SKM-1 treated with dmso at 0.1 percent for 144 hours (cell line): Measurements from ENCODE around the gene SRGAP2C.
"Not testable (repeated sequence)": the region's sequence is repeated elsewhere in the genome, so short reads cannot be mapped to it uniquely, and the experiment has no call there.

Experiments used
- DNase-seq: peaks from one replicate; lab custom pipeline; 2025; ENCODE audit not compliant: unreplicated experiment; lab: John Stamatoyannopoulos, UW

Gene SRGAP2C

DNA sequence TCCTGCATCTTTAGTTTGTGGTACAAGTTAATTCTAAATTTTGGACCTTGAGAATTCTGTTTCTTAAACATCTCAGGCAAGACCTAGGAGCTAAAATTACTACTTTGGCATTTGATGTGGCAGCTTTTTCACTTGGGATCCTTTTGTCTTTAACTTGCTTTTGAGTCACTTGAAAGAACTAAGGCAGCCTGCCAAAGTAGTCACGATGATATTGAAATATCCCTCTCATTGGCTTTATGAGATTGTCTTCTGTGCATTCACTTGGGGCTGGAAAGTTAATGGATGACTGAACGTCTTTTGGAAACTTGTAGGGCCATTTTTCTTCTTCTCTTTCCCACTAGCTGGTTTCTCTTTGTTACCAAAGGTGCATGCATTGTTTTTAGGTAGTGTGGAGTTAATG is 90.7 kb downstream of the SRGAP2C start:
- DNase-seq: not testable (repeated sequence)

DNA sequence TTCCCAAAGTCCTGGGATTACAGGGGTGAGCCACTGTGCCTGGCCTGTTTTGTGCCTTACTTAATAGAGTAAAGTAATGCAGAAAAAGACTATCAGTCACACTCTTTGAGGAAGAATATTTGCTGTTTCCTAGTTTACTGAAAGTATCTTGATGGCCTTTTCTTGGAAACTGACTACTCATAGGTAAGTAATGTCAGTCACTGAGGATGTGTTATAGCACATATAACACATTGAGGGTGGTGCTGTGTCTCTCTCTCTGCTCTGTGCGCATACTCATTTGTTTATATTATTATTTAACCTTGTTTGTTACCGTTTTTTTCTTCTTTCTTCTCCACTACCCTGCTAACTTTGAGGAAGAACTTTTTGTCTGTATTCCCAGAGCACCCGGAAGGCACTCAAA is 93.4 kb downstream of the SRGAP2C start:
- not testable (repeated sequence) for DNase-seq

DNA sequence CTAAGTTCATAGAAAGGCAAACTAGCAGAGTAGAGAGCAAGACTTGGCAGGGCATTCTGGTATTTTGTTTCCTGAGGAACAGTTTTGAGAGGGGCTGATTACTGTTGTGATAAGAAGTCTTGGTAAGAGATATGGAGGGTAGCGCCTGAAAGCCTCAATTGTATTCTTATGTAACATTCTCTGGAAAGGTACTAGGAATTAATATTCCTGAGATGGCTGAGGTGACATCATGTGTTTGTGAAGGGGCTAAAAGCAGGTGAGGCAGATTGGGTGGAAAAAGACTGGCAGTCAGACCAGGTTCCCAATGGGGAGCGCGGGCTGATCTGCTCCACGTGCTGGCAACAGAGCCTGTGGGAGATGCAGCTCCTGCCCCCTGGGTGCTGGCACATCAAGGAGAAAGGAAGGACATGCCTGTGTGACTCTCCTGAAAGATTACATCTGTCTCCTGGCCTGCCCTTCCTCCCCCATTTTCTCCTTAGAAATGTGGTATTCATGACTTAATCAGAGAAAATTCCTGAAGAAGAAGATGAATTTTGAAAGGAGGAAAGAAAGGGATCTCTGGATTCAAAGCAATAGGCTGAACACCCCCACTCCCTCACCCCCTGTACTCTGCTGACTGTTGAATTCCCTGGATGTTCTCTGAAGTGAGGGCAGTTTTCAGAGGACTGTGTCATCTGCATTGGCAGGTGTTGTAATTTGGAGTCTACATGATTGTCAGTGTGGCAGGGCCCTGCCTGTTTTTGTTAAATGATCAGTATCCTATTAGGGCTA is 94.2 kb downstream of the SRGAP2C start:
- not testable (repeated sequence) for DNase-seq

DNA sequence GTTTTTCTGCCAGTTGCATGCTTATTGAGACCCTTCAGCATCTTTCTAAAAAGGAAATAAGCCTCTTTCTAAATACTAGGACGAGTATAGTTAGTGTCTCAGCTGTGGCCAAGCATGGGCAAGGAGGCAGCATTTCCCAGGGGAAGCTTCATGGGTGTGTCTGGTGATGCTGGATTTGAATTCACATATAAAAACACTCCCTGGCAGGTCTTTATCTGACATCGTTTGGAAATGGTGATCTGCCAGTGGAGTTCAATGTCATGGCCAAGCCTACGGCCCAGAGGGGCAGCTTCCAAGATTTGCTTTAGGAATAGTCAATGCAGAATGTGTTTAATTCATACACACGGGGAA is 94.7 kb downstream of the SRGAP2C start:
- not testable (repeated sequence) for DNase-seq

DNA sequence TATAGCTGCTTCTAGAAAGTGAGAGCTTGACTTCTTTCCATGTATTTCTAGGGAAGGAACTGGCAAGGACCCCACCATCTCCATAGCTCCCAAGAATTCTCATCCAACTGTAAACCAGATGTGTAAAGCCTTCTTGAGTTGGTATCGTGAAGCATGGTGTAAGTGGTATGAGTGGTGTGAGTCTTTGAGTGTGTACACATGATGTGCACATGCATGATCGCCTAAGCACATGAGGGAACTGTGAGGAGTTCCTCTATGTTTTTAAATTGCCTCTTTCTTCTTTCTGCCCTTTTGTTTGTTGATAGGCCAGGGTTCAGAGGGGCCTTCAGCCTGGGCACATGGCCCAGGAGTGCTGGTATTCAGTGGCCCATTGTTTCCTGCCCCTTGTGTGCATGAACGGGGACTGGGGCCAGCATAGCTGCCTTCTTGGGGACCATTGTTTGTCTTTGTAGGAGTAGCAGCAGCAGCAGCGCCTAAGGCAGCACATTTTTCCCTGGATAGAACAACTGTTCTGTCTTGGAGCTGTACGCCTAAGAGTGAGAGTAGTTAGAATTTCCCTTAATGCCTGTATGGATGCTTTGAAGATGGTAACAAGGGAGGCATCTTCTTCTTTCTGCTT is 96.0 kb downstream of the SRGAP2C start:
- DNase-seq: not testable (repeated sequence)

DNA sequence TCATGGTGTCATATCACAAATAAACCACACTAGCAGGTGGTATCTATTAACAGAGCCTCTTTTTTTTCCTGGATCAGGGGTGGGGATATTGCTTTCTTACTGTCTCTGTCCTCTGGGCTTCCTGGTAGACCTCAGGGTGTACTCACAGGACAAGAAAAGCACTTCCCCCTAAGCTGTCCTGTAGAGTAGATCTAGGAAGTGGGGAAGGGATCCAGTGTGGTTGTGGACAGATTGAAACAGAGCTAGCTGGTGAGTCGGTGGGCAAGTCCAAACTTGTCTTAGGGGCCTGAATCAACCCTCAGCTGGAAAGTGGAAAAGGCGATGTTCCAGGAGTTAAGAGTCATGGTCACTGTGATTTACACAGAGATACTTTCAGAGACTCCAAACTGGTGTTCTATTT is 96.7 kb downstream of the SRGAP2C start:
- not testable (repeated sequence) for DNase-seq

DNA sequence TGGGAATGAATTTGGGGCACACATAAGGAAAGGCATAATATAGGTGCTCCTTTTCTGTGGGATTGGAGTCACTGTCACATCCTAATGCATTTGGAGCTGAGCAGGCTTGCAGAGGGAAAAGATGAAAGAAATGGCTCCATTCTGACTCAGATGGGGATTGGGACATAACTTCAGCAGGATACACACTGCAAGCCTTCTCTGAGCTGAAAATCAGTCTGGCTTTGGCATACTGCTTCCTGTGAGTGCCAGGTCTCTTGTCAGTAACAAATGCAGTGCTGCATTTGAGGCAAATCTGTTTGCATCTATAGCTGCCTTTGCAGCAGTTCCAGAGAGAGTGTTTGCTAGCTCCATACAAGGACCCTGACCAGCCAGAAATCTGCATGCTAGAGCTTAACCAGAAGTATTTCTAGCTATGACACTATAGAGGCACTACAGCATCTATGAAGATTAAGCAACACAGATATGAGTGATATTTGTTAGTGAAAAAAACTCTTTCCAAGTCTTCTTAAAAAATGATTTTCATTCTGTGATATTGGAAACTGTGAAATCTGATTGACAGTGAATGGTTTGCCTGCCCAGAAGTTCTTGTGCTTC is 98.9 kb downstream of the SRGAP2C start:
- DNase-seq: not testable (repeated sequence)

DNA sequence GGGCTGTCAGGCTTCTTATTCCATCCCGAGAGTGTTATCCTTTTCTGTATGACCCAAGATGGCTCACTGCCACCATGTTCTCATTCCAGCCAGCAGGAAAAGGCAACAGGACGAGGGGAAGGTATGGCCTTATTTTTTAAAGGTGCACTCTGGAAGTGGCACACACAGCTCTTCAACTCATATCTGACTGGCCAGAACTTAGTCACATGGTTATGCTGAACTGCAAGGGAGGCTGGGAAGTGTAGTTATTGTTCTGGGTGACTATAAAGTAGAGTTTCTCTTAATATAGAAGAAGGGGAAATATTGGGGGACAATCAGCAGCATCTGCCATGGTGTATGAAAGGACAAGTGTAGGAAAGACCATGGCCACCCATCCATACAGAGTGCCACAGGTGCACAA is 107.8 kb downstream of the SRGAP2C start:
- not testable (repeated sequence) for DNase-seq

DNA sequence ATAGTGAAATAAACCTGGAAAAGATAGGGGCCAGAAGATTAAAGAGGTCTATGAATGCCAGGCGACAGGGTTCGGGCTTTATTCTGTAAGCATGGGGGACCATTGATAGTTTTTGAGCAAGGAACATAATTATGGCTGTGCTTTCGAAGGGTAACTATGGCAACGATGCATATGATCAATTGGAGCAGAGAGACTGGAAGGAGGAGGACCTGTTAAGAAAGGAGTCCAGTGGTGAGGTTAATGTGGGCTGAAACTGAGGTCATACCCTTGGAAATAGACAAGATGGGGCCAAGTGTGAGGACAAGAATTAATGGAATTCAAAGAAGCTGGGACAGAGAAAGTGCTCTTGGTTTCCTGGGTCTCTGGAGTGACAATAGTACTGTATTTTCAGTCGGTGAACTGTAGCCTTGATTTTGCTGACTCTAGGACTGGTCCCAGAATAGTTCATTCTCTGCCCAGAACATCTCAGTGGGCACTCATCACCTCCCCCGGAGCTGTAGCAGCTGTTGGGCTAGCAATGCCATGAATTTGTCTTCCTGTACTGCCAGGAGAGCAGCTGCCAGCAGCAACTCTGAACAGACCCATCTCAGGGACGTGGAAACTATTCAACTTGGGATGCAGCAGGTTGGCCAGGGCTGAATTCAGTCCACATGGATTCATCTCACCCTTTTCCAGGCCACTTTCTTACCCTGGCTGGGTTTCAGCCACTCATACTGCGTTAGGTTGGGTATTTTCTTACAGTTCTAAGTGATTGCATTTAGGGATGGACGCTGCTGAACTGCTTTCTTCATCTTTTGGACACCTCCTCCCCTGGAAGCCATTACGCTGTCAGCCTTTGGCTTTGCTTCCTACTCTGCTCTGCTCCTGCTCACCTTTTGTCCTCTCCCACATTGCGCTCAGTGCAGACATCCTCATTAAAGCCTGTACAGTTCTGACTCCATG is 108.8 kb downstream of the SRGAP2C start:
- not testable (repeated sequence) for DNase-seq

DNA sequence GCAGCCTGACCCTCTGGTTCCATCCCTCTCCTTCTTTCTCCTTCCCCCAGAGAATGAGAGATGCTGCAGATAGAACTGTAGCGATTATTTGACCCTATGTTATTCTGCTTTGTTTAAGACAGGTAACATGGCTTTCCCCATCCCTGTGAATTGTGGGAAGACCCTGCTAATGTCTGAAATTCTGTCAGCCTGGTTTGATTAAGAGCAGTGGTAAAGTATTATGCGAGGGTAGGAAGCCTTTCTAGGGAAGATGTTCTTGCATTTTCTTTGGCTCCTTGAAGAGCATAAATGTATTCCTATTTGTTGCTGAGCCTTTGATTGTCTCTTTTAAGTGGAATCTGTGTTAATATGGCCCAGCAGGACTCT is 109.4 kb downstream of the SRGAP2C start:
- not testable (repeated sequence) for DNase-seq

DNA sequence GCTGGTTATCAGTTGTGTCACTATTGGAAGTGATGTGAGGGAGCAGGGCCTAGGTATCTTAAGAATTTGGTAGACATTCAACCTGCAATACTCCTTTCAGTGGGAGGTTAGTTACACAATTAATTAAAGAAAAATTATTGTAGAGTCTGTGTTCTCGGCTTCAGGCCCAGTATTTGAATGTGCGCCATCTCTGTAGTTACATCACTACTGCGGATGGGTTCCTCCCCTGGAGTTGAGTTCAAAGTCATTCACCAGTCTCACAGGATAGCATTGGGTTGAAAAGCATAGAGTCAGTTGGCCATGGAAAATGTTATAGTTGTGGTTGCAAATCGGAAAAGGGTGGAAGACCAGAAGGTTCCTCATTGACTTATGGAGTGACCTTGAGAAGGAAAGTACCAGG is 111.8 kb downstream of the SRGAP2C start:
- not testable (repeated sequence) for DNase-seq

DNA sequence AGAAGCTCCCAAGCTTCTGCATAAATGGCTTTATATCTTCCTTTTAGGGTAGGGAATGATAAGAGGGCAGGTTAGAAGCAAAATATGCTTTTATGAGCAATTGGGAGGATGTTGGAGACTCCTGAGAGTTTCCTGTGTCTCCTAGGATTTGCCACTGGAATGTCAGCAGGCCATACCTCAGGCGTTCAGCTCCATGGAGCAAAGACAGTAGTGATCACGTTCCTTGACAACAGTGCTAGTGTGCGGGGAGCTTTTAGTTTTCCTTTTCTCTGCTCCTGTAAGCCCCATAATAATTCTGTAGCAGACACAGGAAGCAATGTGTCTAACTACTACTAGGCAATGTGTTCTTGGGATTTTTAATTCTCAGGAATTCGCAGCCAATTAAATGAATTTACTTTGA is 113.8 kb downstream of the SRGAP2C start:
- DNase-seq: not testable (repeated sequence)

DNA sequence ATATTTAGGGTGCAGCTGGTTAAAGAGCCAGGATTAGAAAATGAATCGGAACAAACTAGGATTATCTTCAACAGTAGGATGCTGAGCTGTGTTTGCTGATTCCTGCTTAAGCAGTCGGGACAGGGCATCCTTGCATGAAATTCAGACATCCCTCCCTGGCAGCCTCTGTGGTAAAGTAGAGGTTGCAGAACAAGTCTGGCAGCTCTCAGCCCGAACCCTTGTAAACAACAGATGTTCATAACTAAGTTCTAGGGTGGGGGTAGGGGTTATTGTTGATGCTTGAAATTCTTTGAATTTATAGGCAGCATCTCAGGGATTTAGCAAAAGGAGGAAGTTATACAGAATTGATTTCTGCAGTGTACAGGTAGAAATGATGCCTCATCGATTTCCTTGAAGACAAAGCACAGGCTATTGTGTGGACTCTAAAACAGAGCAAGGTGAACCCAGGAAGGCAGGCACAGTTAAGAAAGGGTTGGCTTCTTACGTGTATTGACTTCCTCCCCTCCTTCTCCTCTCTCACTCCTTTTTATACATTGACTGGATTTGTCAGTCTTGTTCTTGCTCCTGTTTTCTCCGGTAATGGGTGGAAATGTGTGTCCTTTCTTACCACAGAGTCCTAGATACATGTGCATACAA is 114.9 kb downstream of the SRGAP2C start:
- DNase-seq: not testable (repeated sequence)

DNA sequence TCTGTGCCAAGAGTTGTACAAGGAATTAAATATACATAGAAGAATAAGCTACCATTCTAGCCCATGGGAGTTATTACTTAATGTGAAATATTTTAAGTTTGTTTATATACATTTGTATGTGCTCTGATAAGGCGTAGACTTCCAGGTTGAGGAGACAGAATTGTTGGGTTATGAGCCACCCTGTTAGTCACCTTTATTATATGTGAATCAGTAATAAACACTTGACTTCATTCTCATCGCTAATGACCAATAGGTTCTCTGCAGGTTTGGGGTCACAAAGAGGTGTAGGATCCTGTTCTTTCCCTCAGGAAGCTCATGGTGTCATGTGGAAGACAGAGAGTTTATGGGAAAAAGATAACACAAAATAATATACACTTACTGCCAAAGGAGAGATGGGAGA is 117.1 kb downstream of the SRGAP2C start:
- DNase-seq: not testable (repeated sequence)

DNA sequence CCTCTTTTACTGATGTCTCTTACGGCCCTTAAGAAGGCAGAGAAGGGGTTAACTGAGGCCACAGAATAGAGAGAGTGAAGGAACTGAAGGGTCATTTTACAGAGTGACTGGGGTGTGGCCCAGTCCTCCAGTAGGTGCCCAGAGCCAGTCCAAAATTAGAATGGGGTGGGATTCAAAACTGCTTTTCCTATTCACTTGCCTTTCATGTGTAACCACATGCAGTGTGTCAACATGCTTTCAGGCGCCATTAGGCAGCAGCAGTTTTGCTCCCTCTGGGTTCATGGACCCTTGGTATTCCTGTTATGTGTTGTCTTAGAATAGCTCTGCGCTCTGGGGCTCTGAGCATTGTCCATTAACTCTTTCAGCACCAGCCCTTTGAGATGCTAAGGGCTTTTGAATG is 123.0 kb downstream of the SRGAP2C start:
- DNase-seq: not testable (repeated sequence)

DNA sequence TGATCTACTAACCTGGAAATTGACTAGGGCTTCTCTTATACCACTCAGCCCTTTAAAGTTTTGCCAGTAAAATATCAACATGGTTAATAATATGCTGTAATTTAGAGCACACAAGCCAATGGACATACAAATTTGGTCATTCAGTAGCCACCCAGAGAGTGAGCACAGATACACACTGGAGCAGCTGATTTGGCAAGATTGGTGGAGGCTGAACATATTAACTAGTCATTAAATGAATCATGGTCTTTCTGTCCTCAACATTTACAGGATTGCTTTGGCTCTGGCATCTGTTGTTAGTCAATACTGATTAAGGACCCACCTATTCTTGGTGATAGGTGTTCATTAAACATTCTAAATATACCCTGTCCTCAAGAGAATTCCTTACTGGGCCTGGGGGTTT is 130.7 kb downstream of the SRGAP2C start:
- DNase-seq: not testable (repeated sequence)

DNA sequence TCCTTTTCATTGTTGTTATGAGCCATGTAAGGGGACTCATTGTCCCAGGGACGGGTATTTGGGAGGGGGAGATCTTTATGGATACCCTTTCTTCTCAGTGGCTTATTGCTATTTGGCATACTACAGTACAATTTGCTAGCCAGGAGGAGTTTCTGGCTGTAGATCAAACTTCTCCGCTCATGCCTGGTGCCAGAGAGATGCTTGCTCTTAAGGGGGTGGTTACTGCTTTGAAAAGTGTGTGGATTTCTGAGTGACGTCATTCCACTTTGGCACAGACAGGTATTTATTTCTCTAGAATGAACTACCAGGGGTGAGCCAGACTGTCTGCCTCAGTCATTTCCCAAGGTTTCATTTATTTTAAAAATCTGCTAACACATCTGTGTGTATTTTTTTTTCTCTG is 131.3 kb downstream of the SRGAP2C start:
- DNase-seq: not testable (repeated sequence)

DNA sequence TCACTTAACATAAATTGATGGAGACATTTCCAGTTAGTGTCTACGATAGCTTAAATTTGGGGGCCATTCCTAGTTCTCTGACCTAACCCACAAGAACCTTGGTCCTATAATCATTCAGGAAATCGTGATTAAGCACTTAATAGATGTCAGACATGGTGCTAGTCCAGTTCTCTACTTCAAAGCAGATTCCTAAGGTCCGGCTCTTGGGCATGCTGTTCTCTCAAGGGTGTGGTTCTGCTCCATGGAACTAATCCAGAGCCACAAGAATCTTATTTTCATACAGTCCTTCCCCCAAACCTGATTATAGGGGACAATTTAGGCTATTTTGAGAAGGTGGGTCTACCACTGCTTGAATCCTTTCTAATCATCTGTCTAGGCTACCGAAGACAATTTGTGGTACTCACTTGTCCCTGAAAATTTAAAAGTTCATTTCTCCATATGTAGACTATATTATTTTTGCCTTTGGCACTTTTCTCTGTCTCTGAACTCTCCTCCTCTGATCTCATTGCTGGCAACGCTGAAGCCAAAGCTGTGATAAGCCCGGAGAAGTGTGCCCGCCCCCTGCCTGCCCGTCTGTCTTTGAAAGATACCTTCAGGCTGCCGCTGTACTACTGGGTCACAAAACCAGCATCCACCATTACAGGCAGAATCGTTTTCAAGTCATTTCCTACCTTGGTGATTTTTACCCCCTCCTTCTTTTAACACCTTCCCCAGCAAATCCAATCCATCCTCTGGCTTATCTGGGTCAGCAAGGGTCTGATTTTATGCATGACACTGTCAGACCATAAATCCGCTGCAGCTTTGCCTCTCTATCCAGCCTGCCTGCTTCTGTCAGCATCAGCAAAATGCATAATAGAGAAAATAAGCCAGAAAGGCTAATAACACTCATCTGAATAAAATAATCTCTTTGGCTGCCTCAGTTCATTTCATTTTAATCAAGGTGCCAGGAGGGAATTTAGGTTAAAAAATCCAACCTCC is 133.0 kb downstream of the SRGAP2C start:
- DNase-seq: not testable (repeated sequence)

DNA sequence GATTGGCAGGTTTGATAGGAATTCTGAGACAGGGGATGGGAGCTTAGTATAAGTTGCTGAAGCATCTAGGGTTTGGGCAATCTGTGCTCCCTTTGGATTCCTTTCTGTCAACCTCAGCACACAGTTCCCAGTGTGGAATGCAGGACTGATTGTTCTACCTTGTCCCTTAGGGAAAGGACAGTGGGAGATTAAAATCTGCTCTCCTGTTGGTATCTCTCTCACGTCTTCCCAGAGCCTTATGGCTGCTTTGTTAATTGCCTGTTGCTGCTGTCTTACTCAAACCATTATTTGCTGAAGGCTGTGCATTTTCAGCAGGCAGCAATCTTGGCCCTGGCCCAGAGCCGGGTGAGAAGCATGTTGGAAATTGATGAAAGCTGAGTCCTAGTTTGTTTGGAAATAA is 133.9 kb downstream of the SRGAP2C start:
- DNase-seq: not testable (repeated sequence)
